ENCODE data around the gene ITGA11. TPM values are rescaled to one million over a fixed set of nuclear protein-coding genes. Genes with fewer than 3 reads are reported as not detected.

Gene ITGA11
- total RNA-seq, 4 donors from 2014 or later = 3.3 to 15.8 (median 8.6) TPM

- H3K9me3 ChIP-seq = no peaks in the 10 kb centered on the region
- no peak overlapping the region for H3K27ac ChIP-seq (replicated peaks in 1 of 4)
- no peak overlapping the region for H3K4me3 ChIP-seq
- DNase-seq (ENCODE audit: extremely low spot score) = peak; percentile 62
- H3K4me1 ChIP-seq = peaks cover 0 to 14% (median 12%) of the 10 kb centered on the region in 4 donors
- WGBS = 68% methylated on average over 5 of the region's 6 CpGs
- intact Hi-C loops (cut with DNase I) = no loop called here
- H3K36me3 ChIP-seq = no peaks in the 10 kb centered on the region
- H3K27me3 ChIP-seq = peaks cover 0 to 2% (median 0%) of the 10 kb centered on the region in 4 donors
- TF ChIP-seq EP300 (IDR thresholded peaks at IDR 0.05) = no peak
- TF ChIP-seq POLR2AphosphoS5 (IDR thresholded peaks at IDR 0.05) = no peak
- TF ChIP-seq POLR2A (IDR thresholded peaks at IDR 0.05; ENCODE audit: low read depth) = no peak
- no peak for TF ChIP-seq CTCF (IDR thresholded peaks at IDR 0.05)
These were observed 37.4 kb upstream of the ITGA11 start for GRCh38 chr15:68469162-68470048.

DNA sequence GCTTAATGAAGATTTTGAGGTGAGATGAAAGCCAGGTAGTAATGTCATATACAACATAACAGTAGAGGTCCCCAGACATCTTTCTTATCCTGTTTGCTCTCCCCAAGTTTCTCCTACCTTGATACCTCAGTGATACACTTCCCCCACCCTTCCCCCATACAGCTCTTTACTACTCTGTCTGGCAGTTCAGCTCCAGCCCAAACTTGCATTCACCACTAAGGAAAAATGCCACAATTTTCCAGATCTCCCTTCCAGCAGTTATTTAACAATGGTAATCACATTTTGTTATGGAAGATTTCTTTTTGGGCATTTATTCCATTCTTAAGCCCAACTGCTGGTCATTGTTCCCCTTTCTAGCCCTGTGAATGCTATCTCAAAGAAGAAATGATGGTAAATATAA, 34.9 kb upstream of the ITGA11 start:
- Histone ChIP-seq H3K9me3 (no peaks in the 10 kb centered on the region), H3K4me3 (no peak overlapping the region), H3K27me3 (no peaks in the 10 kb centered on the region), H3K27ac (replicated peaks in 1 of 4) (no peak overlapping the region), H3K36me3 (no peaks in the 10 kb centered on the region), H3K4me1 (peaks cover 0 to 14% (median 12%) of the 10 kb centered on the region in 4 donors)
- TF ChIP-seq CTCF (IDR thresholded peaks at IDR 0.05) (no peak), POLR2AphosphoS5 (IDR thresholded peaks at IDR 0.05) (no peak), EP300 (IDR thresholded peaks at IDR 0.05) (no peak), POLR2A (IDR thresholded peaks at IDR 0.05; ENCODE audit: low read depth) (no peak)
- peak; percentile 29 for DNase-seq (ENCODE audit: extremely low spot score)
- intact Hi-C loops (cut with DNase I) = no loop called here

DNA sequence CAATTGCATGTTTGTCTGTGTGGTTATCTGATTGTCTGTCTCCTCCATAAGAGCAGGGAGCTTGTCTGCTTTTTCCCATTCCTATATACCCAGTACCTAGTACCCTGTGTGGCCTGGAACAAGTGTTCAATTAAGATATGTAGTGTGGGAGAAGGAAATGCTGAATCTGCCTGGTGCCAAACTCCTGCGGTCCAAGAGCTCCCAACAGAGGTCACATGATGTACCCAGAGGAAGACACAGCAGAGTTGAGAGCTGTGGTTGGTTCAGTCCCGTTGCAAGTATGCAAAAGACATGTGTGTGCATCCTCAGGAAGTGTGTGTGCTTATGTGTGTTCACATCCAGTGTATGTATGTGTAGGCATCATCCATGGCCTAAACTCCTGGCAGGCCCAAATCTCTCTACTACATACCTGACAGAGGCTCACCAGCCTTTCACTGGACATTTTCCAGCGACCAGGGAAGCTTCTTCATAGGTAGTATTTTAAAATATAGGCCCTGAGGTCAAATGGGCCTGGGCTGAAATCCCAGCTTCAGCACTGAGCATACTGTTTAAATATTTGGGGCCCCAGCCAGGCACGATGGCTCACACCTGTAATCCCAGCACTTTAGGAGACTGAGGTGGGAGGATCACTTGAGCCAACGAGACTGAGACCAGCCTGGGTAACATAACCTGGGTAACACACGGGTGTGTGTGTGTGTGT, 34.0 kb upstream of the ITGA11 start:
- H3K9me3 ChIP-seq = no peaks in the 10 kb centered on the region
- WGBS = 65% methylated on average over 6 of the region's 6 CpGs
- H3K27ac ChIP-seq (replicated peaks in 1 of 4) = no peak overlapping the region
- no peaks in the 10 kb centered on the region for H3K36me3 ChIP-seq
- TF ChIP-seq POLR2AphosphoS5 (IDR thresholded peaks at IDR 0.05) (no peak), EP300 (IDR thresholded peaks at IDR 0.05) (no peak), CTCF (IDR thresholded peaks at IDR 0.05) (no peak), POLR2A (IDR thresholded peaks at IDR 0.05; ENCODE audit: low read depth) (no peak)
- no peak overlapping the region for H3K4me3 ChIP-seq
- DNase-seq (ENCODE audit: extremely low spot score) = peak; percentile 78
- intact Hi-C loops (cut with DNase I) = no loop called here
- peaks cover 0 to 14% (median 12%) of the 10 kb centered on the region in 4 donors for H3K4me1 ChIP-seq
- H3K27me3 ChIP-seq = no peaks in the 10 kb centered on the region

DNA sequence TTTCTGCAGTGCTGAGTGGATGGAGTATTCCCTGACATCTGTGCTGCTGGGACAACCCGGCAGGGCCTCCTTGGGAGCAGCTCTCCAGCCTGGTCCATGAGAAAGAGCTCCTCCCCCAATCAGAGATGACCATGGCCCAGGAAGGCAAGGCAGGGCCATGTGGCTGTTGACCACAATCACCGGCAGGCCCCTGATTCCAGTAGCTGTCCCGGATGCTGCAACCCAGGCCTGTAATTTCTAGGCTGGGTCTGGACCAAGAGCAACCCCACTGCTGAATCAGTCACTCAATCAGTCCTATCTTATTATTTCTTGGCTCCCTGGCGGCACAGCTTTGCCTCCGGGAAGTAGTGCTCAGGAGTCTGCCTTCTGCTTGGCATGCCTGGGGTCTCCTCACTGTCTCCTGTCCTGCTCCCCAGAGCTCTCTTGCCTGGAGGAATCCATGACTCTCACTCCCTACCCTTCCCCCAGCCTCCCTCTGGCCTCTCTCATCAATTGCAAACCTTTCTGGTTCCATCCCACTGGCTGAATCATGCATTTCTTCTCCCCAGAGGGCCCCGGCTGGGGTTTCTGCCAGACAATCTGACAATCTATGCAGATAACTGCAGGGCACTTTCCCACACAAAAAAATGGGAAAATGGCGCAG, 32.6 kb upstream of the ITGA11 start:
- H3K4me3 ChIP-seq = no peak overlapping the region
- TF ChIP-seq POLR2A (IDR thresholded peaks at IDR 0.05; ENCODE audit: low read depth) (no peak), EP300 (IDR thresholded peaks at IDR 0.05) (no peak), CTCF (IDR thresholded peaks at IDR 0.05) (no peak), POLR2AphosphoS5 (IDR thresholded peaks at IDR 0.05) (no peak)
- no peaks in the 10 kb centered on the region for H3K27me3 ChIP-seq
- intact Hi-C loops (cut with DNase I) = no loop called here
- DNase-seq (ENCODE audit: extremely low spot score) = peak; percentile 84
- peaks cover 0 to 5% (median 5%) of the 10 kb centered on the region in 4 donors for H3K4me1 ChIP-seq
- H3K27ac ChIP-seq (replicated peaks in 1 of 4) = no peak overlapping the region
- H3K9me3 ChIP-seq = peaks cover 0 to 6% (median 0%) of the 10 kb centered on the region in 4 donors
- WGBS = 92% methylated on average over 4 of the region's 7 CpGs
- H3K36me3 ChIP-seq = no peaks in the 10 kb centered on the region
